K562 (cell line): ENCODE measurements around the gene BEST2. TPM values are rescaled to one million over a fixed set of nuclear protein-coding genes. Genes with fewer than 3 reads are reported as not detected.
A peak's percentile ranks its signal among the peaks of the same experiment; 100 is the strongest.

Experiments
- CTBP1 ChIP-seq: fragments of 450-650 bp; IDR thresholded peaks from 2 replicates; pipeline ENCODE4 v1.6.1; 2016; ENCODE audit warnings: borderline replicate concordance
- E2F3 ChIP-seq: fragments of 250-450 bp; sonication (Bioruptor Pico); IDR thresholded peaks from 2 replicates; pipeline ENCODE4 v1.4.0; 2020; ENCODE audit warnings: mild to moderate bottlenecking
- ESRRA ChIP-seq: fragments of 450-650 bp; IDR thresholded peaks from 2 replicates; pipeline ENCODE4 v1.6.1; 2014; ENCODE audit warnings: low read depth, mild to moderate bottlenecking, moderate library complexity, borderline replicate concordance
- FOXA3 ChIP-seq, 2 experiments: fragments of 450-650 bp in 1 of 2; sonication (generic) in 1 of 2; formaldehyde crosslinking; IDR thresholded peaks in 1 of 2; conservative IDR thresholded peaks in 1 of 2; 2 replicates each; pipeline versions ENCODE4 v1.4.0 to v1.8.0; 2020 to 2022; ENCODE audit warnings: mild to moderate bottlenecking in 2 of 2, missing genetic modification reagents in 1 of 2
- GTF2A2 ChIP-seq: IDR thresholded peaks from 2 replicates; pipeline ENCODE4 v1.6.1; 2016; ENCODE audit warnings: mild to moderate bottlenecking, missing genetic modification characterization, missing compliant biosample characterization
- HNRNPUL1 ChIP-seq: fragments of 200-400 bp; formaldehyde crosslinking; IDR thresholded peaks from 2 replicates; pipeline ENCODE4 v1.6.1; 2017; ENCODE audit warnings: low read length
- HOMEZ ChIP-seq: fragments of 250-450 bp; sonication (Bioruptor Pico); IDR thresholded peaks from 2 replicates; pipeline ENCODE4 v1.4.0; 2020; ENCODE audit warnings: mild to moderate bottlenecking, moderate library complexity
- NFIX ChIP-seq: fragments of 250-450 bp; sonication (Bioruptor Pico); IDR thresholded peaks from 2 replicates; pipeline ENCODE4 v1.4.0; 2020; ENCODE audit warnings: low read depth, mild to moderate bottlenecking, moderate library complexity
- PHB ChIP-seq: fragments of 250-450 bp; sonication (Bioruptor Pico); IDR thresholded peaks from 2 replicates; pipeline ENCODE4 v1.5.0; 2021
- PHF20 ChIP-seq: fragments of 450-650 bp; IDR thresholded peaks from 2 replicates; pipeline ENCODE4 v1.6.1; 2018; ENCODE audit not compliant: partially characterized antibody
- RBM22 ChIP-seq: fragments of 200-400 bp; formaldehyde crosslinking; IDR thresholded peaks from 2 replicates; pipeline ENCODE4 v1.6.1; 2018; ENCODE audit warnings: low read length, low read depth; ENCODE audit not compliant: poor library complexity, severe bottlenecking
- SIX5 ChIP-seq, 2 experiments: IDR thresholded peaks; 2 replicates each; pipeline ENCODE4 v1.6.1; 2011; ENCODE audit warnings: low read length in 2 of 2, borderline replicate concordance in 1 of 2, low read depth in 1 of 2, mild to moderate bottlenecking in 1 of 2, moderate library complexity in 1 of 2; ENCODE audit not compliant: insufficient read depth in 1 of 2
- SMARCA5 ChIP-seq: fragments of 450-650 bp; IDR thresholded peaks from 2 replicates; pipeline ENCODE4 v1.6.1; 2016
- TARDBP ChIP-seq: fragments of 450-650 bp; IDR thresholded peaks from 2 replicates; pipeline ENCODE4 v1.6.1; 2016
- ZKSCAN3 ChIP-seq: fragments of 250-450 bp; sonication (Bioruptor Pico); IDR thresholded peaks from 2 replicates; pipeline ENCODE4 v1.4.0; 2020
- ZNF140 ChIP-seq: fragments of 250-450 bp; sonication (Bioruptor Pico); IDR thresholded peaks from 2 replicates; pipeline ENCODE4 v1.8.0; 2021; ENCODE audit warnings: moderate library complexity, mild to moderate bottlenecking, inconsistent platforms
- ZNF407 ChIP-seq: fragments of 450-650 bp; IDR thresholded peaks from 2 replicates; pipeline ENCODE4 v1.6.1; 2016; ENCODE audit warnings: low read depth
- polyA plus RNA-seq, 8 experiments: library from polyadenylated mRNA; depleted of rRNA in 4 of 8; stranded (reverse) in 5 of 8; unstranded in 3 of 8; fragments of >200 nt; fragmentation: Nextera tagmentation in 2 of 8; fragmentation: Illumina TruSeq in 1 of 8; extraction: Ambion mirVana in 2 of 8; extraction: Trizol in 1 of 8; gene quantifications; 2 replicates each; pipeline versions ENCODE4 v1.2.1 to v1.2.3, GENCODE V29; 2011 to 2014; ENCODE audit warnings: inconsistent platforms in 1 of 8, missing spikeins in 1 of 8
- total RNA-seq, 7 experiments: library from RNA; depleted of rRNA in 6 of 7; stranded (reverse); fragments of >200 nt in 6 of 7; fragmentation: Illumina TruSeq in 2 of 7; extraction: Trizol in 2 of 7; gene quantifications; 2 replicates each; pipeline versions ENCODE4 v1.2.1 to v1.2.3, GENCODE V29; 2011 to 2021; ENCODE audit warnings: low replicate concordance in 1 of 7
- TF ChIP-seq, protein P1 (sequence below): sonication (generic); formaldehyde crosslinking; IDR thresholded peaks from 2 replicates; pipeline ENCODE4 v1.8.0; 2022; ENCODE audit warnings: mild to moderate bottlenecking, low read depth, missing genetic modification reagents

Gene BEST2
- total and polyA plus RNA-seq, 9 of the 15 experiments (the other 6 are each of a cell fraction or from before 2014, with no cell fraction given) = not detected

DNA sequence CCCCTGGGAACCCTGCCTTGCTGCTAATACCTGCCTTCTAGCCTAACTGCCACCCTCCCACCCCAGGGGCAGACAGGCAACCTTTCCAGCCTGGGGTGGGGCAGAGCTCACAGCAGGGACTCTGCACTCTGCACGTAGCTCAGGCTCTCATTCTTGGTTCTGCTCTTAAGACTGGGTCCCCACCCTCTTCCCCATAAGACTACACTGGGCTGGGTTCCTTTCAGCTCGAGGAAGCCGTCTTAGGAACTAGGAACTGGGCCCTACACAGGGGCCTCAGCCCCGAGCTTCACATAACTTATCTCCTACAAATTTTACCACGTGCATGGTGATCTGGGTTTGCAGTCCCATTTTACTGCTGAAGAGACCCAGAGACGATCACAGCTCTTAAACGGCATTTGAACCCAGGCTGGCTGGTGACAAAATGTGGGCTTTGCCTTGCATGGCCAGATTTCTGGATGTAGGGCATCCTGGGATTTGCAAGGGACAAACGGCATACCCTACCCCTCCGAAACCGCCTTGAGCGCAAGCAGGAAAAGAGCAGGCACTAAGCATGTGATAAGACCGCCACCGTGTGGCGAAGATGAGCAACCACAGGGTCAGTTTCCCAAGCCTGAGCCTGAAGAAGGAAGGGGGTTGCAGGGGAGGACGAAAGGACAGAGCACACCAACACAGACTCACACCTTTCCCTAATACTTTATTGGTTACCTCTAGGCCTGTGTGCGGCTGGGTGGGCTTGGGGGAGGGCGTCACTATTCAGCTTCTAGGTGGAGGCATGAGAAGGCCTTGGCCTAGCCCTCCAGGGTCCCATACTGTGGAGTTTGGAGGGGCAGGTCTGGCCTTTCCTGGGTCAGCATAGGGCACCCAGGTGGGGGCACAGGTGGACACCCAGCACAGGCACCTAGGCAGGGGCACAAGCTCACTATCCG lies 44.8 kb downstream of the BEST2 start (continued):
- no peak for TF ChIP-seq ZNF407
- no peak for TF ChIP-seq GTF2A2 (tag)
- TF ChIP-seq ZNF140 (CRISPR knock-in tag) = no peak
- TF ChIP-seq SMARCA5 = no peak
- TF ChIP-seq PHF20 = no peak
- no peak for TF ChIP-seq HOMEZ
- no peak for TF ChIP-seq ZKSCAN3 (CRISPR knock-in tag)
- peak; percentile 39; the same call in 1 of the 2 replicates for TF ChIP-seq CTBP1
- TF ChIP-seq ESRRA = 0 out of 2 replicates have a peak, but pooled peaks have one; percentile 8
- no peak for TF ChIP-seq TARDBP
- no peak for TF ChIP-seq PHB (CRISPR knock-in tag)
- no peak; a peak in 1 of 4 replicates for TF ChIP-seq FOXA3 (CRISPR knock-in tag; conservative IDR thresholded peaks at IDR 0.05 in 1 of 2, IDR thresholded peaks at IDR 0.05 in 1 of 2)
- no peak for TF ChIP-seq NFIX
- TF ChIP-seq RBM22 = no peak
- TF ChIP-seq HNRNPUL1 = no peak
- TF ChIP-seq, protein P1, sequence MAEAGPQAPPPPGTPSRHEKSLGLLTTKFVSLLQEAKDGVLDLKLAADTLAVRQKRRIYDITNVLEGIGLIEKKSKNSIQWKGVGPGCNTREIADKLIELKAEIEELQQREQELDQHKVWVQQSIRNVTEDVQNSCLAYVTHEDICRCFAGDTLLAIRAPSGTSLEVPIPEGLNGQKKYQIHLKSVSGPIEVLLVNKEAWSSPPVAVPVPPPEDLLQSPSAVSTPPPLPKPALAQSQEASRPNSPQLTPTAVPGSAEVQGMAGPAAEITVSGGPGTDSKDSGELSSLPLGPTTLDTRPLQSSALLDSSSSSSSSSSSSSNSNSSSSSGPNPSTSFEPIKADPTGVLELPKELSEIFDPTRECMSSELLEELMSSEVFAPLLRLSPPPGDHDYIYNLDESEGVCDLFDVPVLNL (CRISPR knock-in tag) = no peak
- no peak for TF ChIP-seq E2F3 (CRISPR knock-in tag)
- no peak for TF ChIP-seq SIX5 (IDR thresholded peaks at IDR 0.05; ENCODE audit: borderline replicate concordance in 1 of 2, insufficient read depth in 1 of 2, low read depth in 1 of 2, low read length in 2 of 2)
